Astrocyte (in vitro differentiated cells and primary cell): ENCODE results near the gene NFIL3. TPM values are rescaled to one million over a fixed set of nuclear protein-coding genes. Genes with fewer than 3 reads are reported as not detected.

Source experiments
- DNase-seq: peaks from one replicate; pipeline ENCODE4 v3.0.0-alpha.2; 2010; ENCODE audit warnings: low read depth
- FAIRE-seq: peaks from 2 replicates; lab custom pipeline; 2011; peaks lifted over from hg19 to GRCh38; lab: Jason Lieb, UNC
- H2AFZ ChIP-seq: 2 replicates; pipeline ENCODE4 v1.6.0; 2012; ENCODE audit warnings: low read depth, low read length, inconsistent platforms
- H3K27ac ChIP-seq: 2 replicates; pipeline ENCODE4 v1.5.1; 2011; ENCODE audit warnings: low read depth, low read length, inconsistent platforms
- H3K27me3 ChIP-seq: 2 replicates; pipeline ENCODE4 v1.6.0; 2011; ENCODE audit warnings: low read length, inconsistent platforms; ENCODE audit not compliant: insufficient read depth
- H3K36me3 ChIP-seq: 2 replicates; pipeline ENCODE4 v1.5.1; 2011; ENCODE audit warnings: low read length, inconsistent platforms; ENCODE audit not compliant: insufficient read depth
- H3K4me1 ChIP-seq: 2 replicates; pipeline ENCODE4 v1.5.1; 2011; ENCODE audit warnings: low read length, inconsistent platforms; ENCODE audit not compliant: insufficient read depth
- H3K4me2 ChIP-seq: 2 replicates; pipeline ENCODE4 v1.6.0; 2012; ENCODE audit warnings: low read length, inconsistent platforms
- H3K4me3 ChIP-seq: 2 replicates; pipeline ENCODE4 v1.5.1; 2011; ENCODE audit warnings: low read depth, mild to moderate bottlenecking, low read length, inconsistent platforms; ENCODE audit not compliant: insufficient read depth
- H3K79me2 ChIP-seq: 2 replicates; pipeline ENCODE4 v1.6.0; 2012; ENCODE audit warnings: mild to moderate bottlenecking, low read length, inconsistent platforms; ENCODE audit not compliant: insufficient read depth
- H3K9ac ChIP-seq: 2 replicates; pipeline ENCODE4 v1.6.0; 2012; ENCODE audit warnings: mild to moderate bottlenecking, low read length, inconsistent platforms
- H3K9me3 ChIP-seq: 2 replicates; pipeline ENCODE4 v1.5.1; 2012; ENCODE audit warnings: low read depth, mild to moderate bottlenecking, low read length, inconsistent platforms; ENCODE audit not compliant: insufficient read depth
- H4K20me1 ChIP-seq: 2 replicates; pipeline ENCODE4 v1.6.0; 2012; ENCODE audit warnings: low read length, inconsistent platforms; ENCODE audit not compliant: insufficient read depth
- H3K27ac Mint-ChIP-seq: one replicate; pipeline ENCODE4 v1.8.0; 2021; ENCODE audit warnings: mild to moderate bottlenecking, mixed read lengths; ENCODE audit not compliant: unreplicated experiment
- H3K27me3 Mint-ChIP-seq: one replicate; pipeline ENCODE4 v1.8.0; 2021; ENCODE audit warnings: low read depth, mixed read lengths; ENCODE audit not compliant: unreplicated experiment
- H3K36me3 Mint-ChIP-seq: one replicate; pipeline ENCODE4 v1.8.0; 2021; ENCODE audit warnings: low read depth, mixed read lengths; ENCODE audit not compliant: unreplicated experiment
- H3K4me1 Mint-ChIP-seq: one replicate; pipeline ENCODE4 v1.8.0; 2021; ENCODE audit warnings: low read depth, mixed read lengths; ENCODE audit not compliant: unreplicated experiment
- H3K4me3 Mint-ChIP-seq: one replicate; pipeline ENCODE4 v1.8.0; 2021; ENCODE audit warnings: mild to moderate bottlenecking, moderate library complexity, mixed read lengths; ENCODE audit not compliant: unreplicated experiment
- H3K9me3 Mint-ChIP-seq: one replicate; pipeline ENCODE4 v1.8.0; 2021; ENCODE audit warnings: mild to moderate bottlenecking, mixed read lengths; ENCODE audit not compliant: unreplicated experiment
- EZH2 ChIP-seq: IDR thresholded peaks from 2 replicates; pipeline ENCODE4 v1.6.1; 2012; ENCODE audit warnings: mild to moderate bottlenecking, low read length, inconsistent platforms; ENCODE audit not compliant: insufficient read depth
- total RNA-seq: library from RNA; stranded (reverse); gene quantifications from 2 replicates; pipeline ENCODE4 v1.2.1, GENCODE V29; 2021
- TF ChIP-seq, protein P1 (sequence below): IDR thresholded peaks from 2 replicates; pipeline ENCODE4 v1.5.1; 2011; ENCODE audit warnings: low read depth, mild to moderate bottlenecking, inconsistent platforms, low read length, moderate library complexity; ENCODE audit not compliant: insufficient read depth

NFIL3 gene
- total RNA-seq, 1 donor from 2014 or later, result 32.4 TPM

DNA sequence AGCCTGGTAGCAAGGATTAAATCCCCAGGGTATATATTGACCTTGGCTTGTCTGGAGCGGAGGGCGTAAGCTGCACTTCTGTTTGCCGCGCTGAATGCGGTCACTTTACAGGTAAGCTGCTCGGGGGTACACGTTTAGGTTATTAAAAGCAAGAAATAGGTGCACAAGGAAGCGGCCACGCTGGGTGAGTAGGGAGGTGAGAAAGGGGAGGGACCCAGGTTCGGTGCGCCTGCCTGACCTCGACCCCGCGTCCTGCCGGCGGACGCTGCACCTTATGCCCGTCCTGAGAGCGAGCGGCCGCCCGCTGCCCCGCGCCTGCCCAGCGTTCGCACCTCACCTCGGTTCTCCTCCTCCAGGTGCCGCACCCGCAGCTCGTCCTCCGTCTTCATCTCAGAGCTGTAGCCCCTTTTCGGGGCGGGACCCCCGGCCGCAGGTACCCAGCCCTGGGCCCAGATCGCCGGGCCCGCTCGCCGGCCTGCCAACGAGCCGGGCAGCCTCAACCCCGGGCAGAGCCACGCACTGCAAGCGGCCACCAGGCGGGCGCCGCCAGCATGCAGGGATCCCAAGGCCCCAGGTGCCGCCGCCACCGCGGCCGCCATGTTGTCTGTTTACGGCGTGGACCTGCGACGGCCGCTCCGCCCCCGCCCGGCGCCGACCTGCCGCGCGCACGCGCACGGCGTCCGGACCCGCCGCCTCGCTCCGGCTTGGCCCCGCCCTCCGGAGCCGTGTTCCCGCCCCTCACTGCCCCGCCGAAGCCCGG, 62.2 kb downstream of the NFIL3 start, which contains the start of gene AUH:
Gene AUH (minus strand): TSS at position 628 of the 760 bp plus-strand sequence. CDS start 29 bp downstream, at position 599.
- Histone ChIP-seq H3K4me1 (peaks cover 14% of the 10 kb centered on the region), H3K4me2 (peak within 1 kb of the TSS; percentile 86), H3K27me3 (no peaks in the 10 kb centered on the region), H4K20me1 (peaks cover 7% of the 10 kb centered on the region), H3K27ac (peak within 1 kb of the TSS; percentile 85), H3K79me2 (peaks cover 40% of the 10 kb centered on the region), H3K9me3 (no peaks in the 10 kb centered on the region), H3K4me3 (peak within 1 kb of the TSS; percentile 74), H3K36me3 (no peaks in the 10 kb centered on the region), H3K9ac (peak within 1 kb of the TSS; percentile 94), H2AFZ (peak within 1 kb of the TSS; percentile 85)
- no peaks in the 10 kb centered on the region for H3K27me3 Mint-ChIP-seq
- FAIRE-seq (no peak), DNase-seq (peak; percentile 33)
- peak within 1 kb of the TSS; percentile 97 for H3K4me3 Mint-ChIP-seq
- H3K27ac Mint-ChIP-seq, result peak within 1 kb of the TSS; percentile 70
- no peak for TF ChIP-seq EZH2
- TF ChIP-seq, protein P1, sequence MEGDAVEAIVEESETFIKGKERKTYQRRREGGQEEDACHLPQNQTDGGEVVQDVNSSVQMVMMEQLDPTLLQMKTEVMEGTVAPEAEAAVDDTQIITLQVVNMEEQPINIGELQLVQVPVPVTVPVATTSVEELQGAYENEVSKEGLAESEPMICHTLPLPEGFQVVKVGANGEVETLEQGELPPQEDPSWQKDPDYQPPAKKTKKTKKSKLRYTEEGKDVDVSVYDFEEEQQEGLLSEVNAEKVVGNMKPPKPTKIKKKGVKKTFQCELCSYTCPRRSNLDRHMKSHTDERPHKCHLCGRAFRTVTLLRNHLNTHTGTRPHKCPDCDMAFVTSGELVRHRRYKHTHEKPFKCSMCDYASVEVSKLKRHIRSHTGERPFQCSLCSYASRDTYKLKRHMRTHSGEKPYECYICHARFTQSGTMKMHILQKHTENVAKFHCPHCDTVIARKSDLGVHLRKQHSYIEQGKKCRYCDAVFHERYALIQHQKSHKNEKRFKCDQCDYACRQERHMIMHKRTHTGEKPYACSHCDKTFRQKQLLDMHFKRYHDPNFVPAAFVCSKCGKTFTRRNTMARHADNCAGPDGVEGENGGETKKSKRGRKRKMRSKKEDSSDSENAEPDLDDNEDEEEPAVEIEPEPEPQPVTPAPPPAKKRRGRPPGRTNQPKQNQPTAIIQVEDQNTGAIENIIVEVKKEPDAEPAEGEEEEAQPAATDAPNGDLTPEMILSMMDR, result no peak
- peaks cover 3% of the 10 kb centered on the region for H3K4me1 Mint-ChIP-seq
- peaks cover 4% of the 10 kb centered on the region for H3K9me3 Mint-ChIP-seq
- H3K36me3 Mint-ChIP-seq, result no peaks in the 10 kb centered on the region

DNA sequence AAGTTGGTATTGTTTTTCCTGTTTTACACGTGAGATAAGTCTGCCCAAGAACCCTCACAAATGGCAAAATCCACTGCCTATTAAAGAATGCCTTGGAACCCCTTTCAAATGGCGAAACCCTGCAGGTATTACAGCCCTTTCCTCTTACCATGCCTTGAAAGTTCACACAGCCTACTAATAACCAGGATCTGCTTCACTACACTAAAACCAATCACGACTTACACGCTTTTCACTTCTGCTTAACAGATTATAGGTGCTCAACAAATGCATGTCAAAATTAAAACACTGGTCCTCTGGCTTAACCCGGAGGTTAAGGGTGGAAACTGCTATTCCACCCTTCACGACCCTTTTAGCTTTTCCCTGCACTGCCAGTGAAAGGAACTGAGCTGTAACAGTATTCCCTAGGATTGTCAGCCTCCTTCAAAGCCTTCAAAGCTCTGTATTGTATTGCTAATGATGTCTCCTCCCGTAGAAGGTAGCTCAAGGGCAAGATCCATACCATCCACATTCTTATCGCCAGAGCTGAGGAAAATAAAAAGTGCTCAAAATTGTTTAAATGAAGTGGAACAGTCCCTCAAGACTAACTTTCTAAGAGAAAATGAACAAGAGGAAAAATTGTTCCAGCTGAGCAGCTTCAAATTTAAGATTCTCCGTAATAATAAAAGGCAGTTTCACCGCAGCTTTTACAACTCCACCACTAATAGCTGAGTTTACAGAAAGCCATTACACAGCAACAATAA, 62.9 kb downstream of the NFIL3 start:
- Mint-ChIP-seq H3K27ac (peak overlapping the region; percentile 70), H3K9me3 (peaks cover 4% of the 10 kb centered on the region), H3K27me3 (no peaks in the 10 kb centered on the region), H3K4me1 (peaks cover 3% of the 10 kb centered on the region), H3K36me3 (no peaks in the 10 kb centered on the region), H3K4me3 (peak overlapping the region; percentile 97)
- no peaks in the 10 kb centered on the region for H3K9me3 ChIP-seq
- no peaks in the 10 kb centered on the region for H3K27me3 ChIP-seq
- no peaks in the 10 kb centered on the region for H3K36me3 ChIP-seq
- peaks cover 14% of the 10 kb centered on the region for H3K4me1 ChIP-seq
- peaks cover 7% of the 10 kb centered on the region for H4K20me1 ChIP-seq
- H2AFZ ChIP-seq, result peak overlapping the region; percentile 85
- H3K9ac ChIP-seq, result peak overlapping the region; percentile 94
- TF ChIP-seq EZH2, result no peak
- TF ChIP-seq, protein P1, result no peak
- peak overlapping the region; percentile 74 for H3K4me3 ChIP-seq
- peak overlapping the region; percentile 86 for H3K4me2 ChIP-seq
- no peak for DNase-seq
- FAIRE-seq, result no peak
- H3K79me2 ChIP-seq, result peaks cover 40% of the 10 kb centered on the region
- peak overlapping the region; percentile 85 for H3K27ac ChIP-seq
